ENCODE results near the gene MAN1A2.

GRCh38 chr1:117412472-117412871 lies 45.2 kb downstream of the MAN1A2 start:
- no peak for TF ChIP-seq CTCF (IDR thresholded peaks at IDR 0.05; ENCODE audit: low read depth, low read length, poor library complexity, severe bottlenecking)
- no peak for TF ChIP-seq EZH2phosphoT487 (IDR thresholded peaks at IDR 0.05; ENCODE audit: borderline replicate concordance, low read length)
